ENCODE data around the gene OR13C8.
"Not testable (repeated sequence)": the region's sequence is repeated elsewhere in the genome, so short reads cannot be mapped to it uniquely, and the experiment has no call there.

Gene OR13C8, protein sequence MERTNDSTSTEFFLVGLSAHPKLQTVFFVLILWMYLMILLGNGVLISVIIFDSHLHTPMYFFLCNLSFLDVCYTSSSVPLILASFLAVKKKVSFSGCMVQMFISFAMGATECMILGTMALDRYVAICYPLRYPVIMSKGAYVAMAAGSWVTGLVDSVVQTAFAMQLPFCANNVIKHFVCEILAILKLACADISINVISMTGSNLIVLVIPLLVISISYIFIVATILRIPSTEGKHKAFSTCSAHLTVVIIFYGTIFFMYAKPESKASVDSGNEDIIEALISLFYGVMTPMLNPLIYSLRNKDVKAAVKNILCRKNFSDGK

GRCh38 chr9:104568868-104569267 is at the start of gene OR13C8:
OR13C8 (plus strand) TSS chr9:104569168; CDS start chr9:104569168, 0 bp downstream.
- DNase-seq (ENCODE audit: low read depth in 4 of 4, low spot score in 1 of 4) = no peak

GRCh38 chr9:104520241-104520640 is 48.7 kb upstream of the OR13C8 start:
- not testable (repeated sequence) for DNase-seq (ENCODE audit: low read depth in 4 of 4, low spot score in 1 of 4)

- no peak for DNase-seq (ENCODE audit: low read depth in 4 of 4, low spot score in 1 of 4)
Observed at GRCh38 chr9:104527109-104527508, 41.9 kb upstream of the OR13C8 start, which contains the start of gene OR13C4. OR13C4 (minus strand) TSS chr9:104527209; CDS start chr9:104527209, 0 bp downstream.

DNA sequence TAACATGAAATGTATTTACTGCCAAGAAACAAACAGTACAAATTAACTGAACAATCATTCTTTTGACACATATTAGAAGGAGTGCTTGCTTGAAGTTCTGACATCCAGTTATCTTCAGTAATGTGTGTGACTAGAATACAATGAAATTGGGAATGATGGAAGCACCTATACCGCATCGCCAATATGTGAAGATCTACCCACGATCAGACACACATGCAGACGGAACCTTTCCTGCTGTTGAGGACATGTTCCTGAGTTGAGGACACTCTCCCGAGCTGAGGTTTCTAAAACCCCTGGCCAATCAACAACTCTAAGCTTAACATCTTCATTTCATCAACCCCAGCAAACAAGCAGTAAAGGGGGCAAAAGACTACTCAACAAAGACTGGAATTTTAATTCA is 32.2 kb upstream of the OR13C8 start, which contains the start of gene OR13C3:
OR13C3 (minus strand) TSS at position 101 of the 400 bp plus-strand sequence. CDS start 133 bp downstream, outside the sequence.
- no peak for DNase-seq (ENCODE audit: low read depth in 4 of 4, low spot score in 1 of 4)

- DNase-seq (ENCODE audit: low read depth in 4 of 4, low spot score in 1 of 4) = no peak
Observed at GRCh38 chr9:104539275-104539674, 29.7 kb upstream of the OR13C8 start.

- no peak for DNase-seq (ENCODE audit: low read depth in 4 of 4, low spot score in 1 of 4)
Observed at GRCh38 chr9:104544644-104545043, 24.3 kb upstream of the OR13C8 start.

GRCh38 chr9:104553261-104553660 is 15.7 kb upstream of the OR13C8 start:
- no peak for DNase-seq (ENCODE audit: low read depth in 4 of 4, low spot score in 1 of 4)

DNA sequence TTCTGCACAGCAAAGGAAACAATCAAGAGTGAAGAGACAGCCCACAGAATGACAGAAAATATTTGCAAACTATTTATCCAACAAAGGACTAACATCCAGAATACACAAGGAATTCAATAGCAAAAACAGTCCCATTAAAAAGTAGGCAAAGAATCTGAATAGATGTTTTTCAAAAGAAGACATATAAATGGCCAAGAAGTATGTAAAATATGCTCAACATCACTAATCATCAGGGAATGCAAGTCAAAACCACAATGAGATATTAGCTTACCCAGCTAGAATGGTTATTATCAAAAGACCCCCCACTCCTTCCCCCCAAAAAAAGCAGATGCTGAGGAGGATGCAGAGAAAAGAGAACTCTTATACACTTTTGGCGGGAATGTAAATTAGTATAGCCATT is 13.4 kb upstream of the OR13C8 start:
- DNase-seq (ENCODE audit: low read depth in 4 of 4, low spot score in 1 of 4) = no peak

DNA sequence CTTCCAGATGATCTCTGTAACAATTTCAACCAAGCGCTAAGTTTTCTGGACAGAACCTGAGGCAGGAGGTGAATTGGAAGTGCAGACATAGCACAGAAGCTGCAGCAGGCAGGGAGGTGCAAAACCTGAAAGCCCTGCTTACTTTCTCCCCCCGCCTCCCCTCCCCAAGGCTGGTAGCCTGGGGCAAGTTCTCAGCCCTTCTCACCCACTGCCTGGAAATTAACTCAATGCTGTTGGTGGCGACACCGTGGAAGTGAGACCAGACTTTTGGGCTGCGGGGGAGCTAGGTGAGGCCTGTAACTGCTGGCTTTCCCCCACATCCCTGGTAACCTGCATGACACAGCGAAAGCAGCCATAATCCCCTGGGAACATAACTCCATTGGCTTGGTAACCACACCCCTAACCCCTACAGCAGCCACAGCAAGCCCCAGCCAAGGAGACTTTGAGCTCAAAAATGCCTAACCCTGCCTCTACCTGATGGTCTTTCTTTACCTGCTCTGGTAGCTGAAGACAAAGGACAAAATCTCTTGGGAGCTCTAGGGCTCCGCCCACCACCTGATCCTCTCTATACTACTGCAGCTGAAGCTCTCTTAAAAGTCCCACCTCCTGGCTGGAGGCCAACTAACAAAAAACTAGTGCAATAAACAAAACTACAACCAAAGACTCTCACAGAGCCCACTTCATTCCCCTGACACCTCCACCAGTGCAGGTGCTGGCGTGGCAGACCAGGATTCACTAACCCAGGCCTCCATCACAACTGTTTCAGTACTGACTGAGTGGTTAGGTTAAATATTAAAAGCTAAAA is 11.9 kb upstream of the OR13C8 start:
- DNase-seq (ENCODE audit: low read depth in 4 of 4, low spot score in 1 of 4) = no peak

- no peak for DNase-seq (ENCODE audit: low read depth in 4 of 4, low spot score in 1 of 4)
Observed at GRCh38 chr9:104564358-104564757, 4.6 kb upstream of the OR13C8 start.

DNA sequence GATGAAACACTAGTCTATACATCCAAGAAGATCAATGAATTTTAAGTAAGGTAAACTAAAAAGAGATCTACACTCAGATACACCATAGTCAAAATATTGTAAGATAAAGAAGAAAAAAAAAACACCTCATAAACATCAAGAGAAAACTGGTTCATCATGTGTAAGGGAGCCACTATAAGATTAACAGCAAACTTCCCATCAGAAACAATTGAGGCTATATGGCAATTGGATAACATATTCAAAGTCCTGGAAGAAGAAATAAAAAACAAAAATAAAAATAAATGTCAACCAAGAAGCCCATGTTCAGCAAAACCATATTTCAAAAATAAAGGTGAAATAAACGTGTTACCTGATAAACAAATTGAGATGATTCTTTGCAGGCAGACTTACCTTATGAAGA is 3.6 kb downstream of the OR13C8 start:
- no peak for DNase-seq (ENCODE audit: low read depth in 4 of 4, low spot score in 1 of 4)

GRCh38 chr9:104575456-104575855 is 6.5 kb downstream of the OR13C8 start:
- DNase-seq (ENCODE audit: low read depth in 4 of 4, low spot score in 1 of 4) = no peak

- DNase-seq (ENCODE audit: low read depth in 4 of 4, low spot score in 1 of 4) = no peak
Observed at GRCh38 chr9:104577263-104577662, 8.3 kb downstream of the OR13C8 start.

GRCh38 chr9:104580562-104580961 is 11.6 kb downstream of the OR13C8 start:
- DNase-seq (ENCODE audit: low read depth in 4 of 4, low spot score in 1 of 4) = no peak

- no peak for DNase-seq (ENCODE audit: low read depth in 4 of 4, low spot score in 1 of 4)
Observed at GRCh38 chr9:104586496-104587180, 17.7 kb downstream of the OR13C8 start.

DNA sequence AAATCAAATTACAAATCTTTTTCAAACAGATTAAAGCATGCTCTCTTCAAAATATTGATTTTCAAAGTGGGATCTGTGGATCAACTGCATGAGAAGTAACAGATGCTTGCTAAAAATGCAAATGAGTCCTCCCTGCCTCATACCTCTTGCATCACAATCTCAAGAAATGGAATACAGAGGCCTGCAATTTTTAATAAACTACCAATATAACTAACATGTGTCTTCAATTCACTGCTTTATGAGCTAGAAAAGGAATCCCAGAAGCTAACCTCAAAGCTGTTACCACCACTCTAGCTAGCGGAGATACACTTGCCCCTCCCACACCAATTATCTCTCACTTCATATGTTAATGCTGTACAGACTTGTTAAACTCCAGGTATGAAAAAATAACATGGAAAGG is 20.7 kb downstream of the OR13C8 start:
- no peak for DNase-seq (ENCODE audit: low read depth in 4 of 4, low spot score in 1 of 4)

DNA sequence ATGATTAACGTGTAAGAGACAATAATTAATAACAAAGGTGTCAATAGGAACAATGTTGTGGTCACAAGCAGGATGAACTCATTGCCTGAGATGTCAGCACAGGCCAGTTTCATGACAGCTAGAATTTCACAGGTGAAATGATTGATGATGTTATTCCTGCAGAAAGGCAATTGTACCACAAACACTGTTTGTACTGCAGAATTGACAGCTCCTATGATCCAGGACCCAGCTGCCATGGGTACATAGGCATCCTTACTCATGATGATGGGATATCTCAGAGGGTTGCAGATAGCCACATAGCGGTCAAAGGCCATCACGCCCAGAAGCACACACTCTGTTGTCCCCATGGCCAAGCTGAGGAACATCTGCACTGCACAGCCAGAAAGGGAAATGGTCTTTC is 29.8 kb downstream of the OR13C8 start:
- not testable (repeated sequence) for DNase-seq (ENCODE audit: low read depth in 4 of 4, low spot score in 1 of 4)

DNA sequence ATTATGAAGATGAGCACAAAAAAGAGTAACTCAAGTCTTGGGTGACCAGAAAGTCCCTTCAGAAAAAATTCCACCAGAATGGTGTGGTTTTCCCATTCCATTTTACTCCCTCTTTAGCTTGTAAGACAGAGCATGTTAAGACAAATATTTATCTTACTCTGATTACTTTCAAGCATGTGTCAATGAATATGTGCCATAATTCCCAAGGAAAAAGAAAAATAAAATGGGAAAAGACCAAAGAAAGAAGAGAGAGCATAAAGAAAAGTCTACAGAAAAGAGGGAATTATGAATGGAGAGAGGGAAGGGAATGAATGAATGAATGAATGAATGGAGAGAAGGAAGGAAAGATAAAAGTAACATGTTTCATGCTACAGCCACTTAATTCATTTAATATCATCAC is 30.3 kb downstream of the OR13C8 start, which contains the start of gene OR13C5:
OR13C5 (minus strand) TSS at position 101 of the 400 bp plus-strand sequence; CDS start at position 101, 0 bp downstream.
- DNase-seq (ENCODE audit: low read depth in 4 of 4, low spot score in 1 of 4) = not testable (repeated sequence)

DNA sequence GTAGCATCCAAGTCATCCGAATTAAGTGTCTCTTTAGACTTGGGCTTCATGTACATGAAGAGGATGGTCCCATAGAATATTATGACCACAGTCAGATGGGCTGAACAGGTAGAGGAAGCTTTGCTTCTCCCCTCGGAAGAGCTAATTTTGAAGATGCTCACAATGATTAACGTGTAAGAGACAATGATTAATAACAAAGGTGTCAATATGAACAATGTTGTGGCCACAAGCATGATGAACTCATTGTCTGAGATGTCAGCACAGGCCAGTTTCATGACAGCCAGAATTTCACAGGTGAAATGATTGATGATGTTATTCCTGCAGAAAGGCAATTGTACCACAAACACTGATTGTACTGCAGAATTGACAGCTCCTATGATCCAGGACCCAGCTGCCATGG is 35.8 kb downstream of the OR13C8 start:
- no peak for DNase-seq (ENCODE audit: low read depth in 4 of 4, low spot score in 1 of 4)

DNA sequence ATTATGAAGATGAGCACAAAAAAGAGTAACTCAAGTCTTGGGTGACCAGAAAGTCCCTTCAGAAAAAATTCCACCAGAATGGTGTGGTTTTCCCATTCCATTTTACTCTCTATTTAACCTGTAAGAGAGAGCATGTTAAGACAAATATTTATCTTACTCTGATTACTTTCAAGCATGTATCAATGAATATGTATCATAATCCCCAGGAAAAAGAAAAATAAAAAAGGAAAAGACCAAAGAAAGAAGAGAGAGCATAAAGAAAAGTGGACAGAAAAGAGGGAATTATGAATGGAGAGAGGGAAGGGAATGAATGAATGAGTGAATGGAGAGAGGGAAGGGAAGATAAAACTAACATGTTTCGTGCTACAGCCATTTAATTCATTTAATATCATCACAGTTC is 36.6 kb downstream of the OR13C8 start, which contains the start of gene OR13C2:
OR13C2 (minus strand) TSS at position 101 of the 400 bp plus-strand sequence; CDS start at position 101, 0 bp downstream.
- not testable (repeated sequence) for DNase-seq (ENCODE audit: low read depth in 4 of 4, low spot score in 1 of 4)

DNA sequence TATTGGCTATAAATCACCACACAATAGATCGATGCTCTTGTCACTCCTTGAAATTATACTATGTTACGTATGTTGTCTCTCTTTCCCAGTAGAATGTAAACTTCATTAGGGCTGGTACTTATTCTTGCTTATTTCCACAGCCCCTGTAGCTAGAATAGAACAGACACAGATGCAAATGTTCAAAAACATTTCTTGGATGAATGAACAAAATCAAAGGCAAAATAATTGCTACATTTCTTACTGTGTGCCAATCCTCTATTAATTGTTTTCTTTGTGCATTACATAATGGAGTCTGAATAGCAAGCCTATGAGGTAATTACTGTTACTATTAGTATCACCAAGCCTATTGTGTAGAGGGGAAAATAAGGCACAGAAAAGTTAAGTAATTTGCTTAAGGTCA is 37.2 kb downstream of the OR13C8 start:
- DNase-seq (ENCODE audit: low read depth in 4 of 4, low spot score in 1 of 4) = no peak

Measured in stimulated activated CD4-positive, alpha-beta T cell treated with anti-CD3 and anti-CD28 coated beads, Interleukin-1b, Interleukin-23, amount 100 ng/mL, for 24 hours (primary cell).